Stimulated activated CD8-positive, alpha-beta memory T cell treated with anti-CD3 and anti-CD28 coated beads, Interleukin-7, amount 100 ng/mL, for 24 hours (primary cell): ENCODE results near the gene RGS19.

Experiments
- DNase-seq: peaks from one replicate; pipeline ENCODE4 v3.0.0-alpha.2; 2020; ENCODE audit warnings: low read depth

Gene RGS19

GRCh38 chr20:64063389-64064144 is 15.8 kb downstream of the RGS19 start:
- no peak for DNase-seq

GRCh38 chr20:64062596-64063388 is 16.5 kb downstream of the RGS19 start, which contains the start of gene TCEA2:
TCEA2 (plus strand) TSS chr20:64063198; CDS start chr20:64063313, 115 bp downstream.
- DNase-seq, result peak; percentile 90

DNA sequence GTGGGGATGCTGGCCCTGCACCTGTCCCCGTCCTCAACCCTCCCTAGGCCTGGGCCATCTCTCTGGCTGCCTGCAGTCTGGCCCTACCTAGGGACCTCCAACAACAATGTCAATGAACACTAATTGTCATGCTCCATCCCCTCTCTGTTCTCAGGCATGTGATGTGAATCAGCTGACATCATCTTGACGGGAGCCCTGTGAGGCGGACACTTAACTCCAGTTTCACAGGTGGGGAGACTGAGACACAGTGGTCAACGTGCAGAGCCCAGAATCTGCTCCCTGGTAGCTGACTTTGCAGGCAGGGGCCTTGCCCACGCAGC is 17.1 kb downstream of the RGS19 start:
- DNase-seq, result no peak

GRCh38 chr20:64058536-64058935 is 20.8 kb downstream of the RGS19 start:
- no peak for DNase-seq

DNA sequence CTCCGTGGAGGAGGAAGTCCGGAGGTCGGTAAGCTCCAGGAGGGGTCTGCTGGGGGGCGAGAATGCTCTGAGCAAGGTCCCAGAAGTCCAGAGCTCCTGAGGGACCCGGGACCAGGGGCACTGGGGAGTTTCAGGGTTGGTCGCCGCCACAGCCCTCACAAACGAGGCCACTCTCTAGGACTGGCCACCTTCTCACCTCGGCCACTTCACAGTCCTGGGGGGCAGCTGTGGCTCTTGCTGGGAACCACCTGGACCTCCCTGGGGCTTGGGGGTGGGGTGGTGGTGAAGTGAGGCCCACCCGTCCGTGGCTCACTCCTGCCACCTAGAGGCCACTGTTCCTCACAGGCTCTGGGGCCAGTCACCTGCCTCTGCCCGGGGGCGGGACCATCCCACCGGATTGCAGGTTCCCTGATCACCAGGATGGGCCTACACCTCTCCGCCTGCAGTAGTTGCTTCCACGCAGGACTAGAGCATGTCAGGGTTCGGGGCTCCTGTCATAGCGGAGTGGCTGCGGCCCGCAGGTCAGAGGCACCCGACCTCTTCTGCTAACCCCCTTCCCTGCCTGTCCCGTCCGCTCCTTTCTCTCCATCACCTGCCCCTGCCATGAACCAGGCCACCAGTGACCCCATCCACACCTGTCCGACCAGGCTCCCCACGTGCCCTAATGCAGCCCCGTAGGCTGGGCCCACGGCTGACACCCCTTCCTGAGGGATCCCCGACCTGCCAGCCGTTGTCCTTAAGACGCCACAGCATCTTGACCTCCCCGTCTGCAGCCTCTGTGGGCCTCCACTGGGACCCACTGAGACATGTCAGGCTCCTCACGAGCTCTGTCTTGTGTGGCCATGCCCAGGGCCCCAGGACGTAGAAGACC is 21.5 kb downstream of the RGS19 start:
- DNase-seq, result peak; percentile 78

GRCh38 chr20:64056889-64057627 is 22.3 kb downstream of the RGS19 start:
- no peak for DNase-seq

GRCh38 chr20:64056639-64056888 is 22.8 kb downstream of the RGS19 start:
- no peak for DNase-seq

GRCh38 chr20:64055893-64056638 is 23.3 kb downstream of the RGS19 start:
- no peak for DNase-seq

GRCh38 chr20:64055396-64055892 is 23.9 kb downstream of the RGS19 start:
- DNase-seq, result no peak

GRCh38 chr20:64053841-64054661 is 25.3 kb downstream of the RGS19 start:
- no peak for DNase-seq

GRCh38 chr20:64052987-64053840 is 26.1 kb downstream of the RGS19 start:
- DNase-seq, result no peak

DNA sequence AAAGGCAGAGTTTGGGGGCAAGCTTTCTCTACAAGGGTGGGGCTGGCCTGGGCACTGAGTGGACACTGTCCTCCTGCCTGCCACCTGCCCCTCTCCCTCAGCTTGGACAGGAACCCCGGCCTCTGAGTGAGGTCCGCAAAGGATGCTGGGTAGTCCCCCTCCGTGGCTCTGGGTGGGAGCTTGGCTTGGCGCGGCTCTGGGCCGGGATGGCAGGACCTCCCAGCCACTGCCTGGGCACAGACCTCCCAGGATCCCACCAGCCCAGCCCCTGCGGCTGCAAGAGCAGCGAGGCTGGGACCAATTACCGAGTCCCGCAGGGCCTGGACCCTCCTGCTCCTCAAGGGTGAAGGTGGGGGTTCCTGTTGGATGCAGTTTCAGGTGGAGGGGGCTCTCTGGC is 27.0 kb downstream of the RGS19 start:
- DNase-seq, result no peak

GRCh38 chr20:64051561-64052325 is 27.6 kb downstream of the RGS19 start:
- DNase-seq, result no peak

DNA sequence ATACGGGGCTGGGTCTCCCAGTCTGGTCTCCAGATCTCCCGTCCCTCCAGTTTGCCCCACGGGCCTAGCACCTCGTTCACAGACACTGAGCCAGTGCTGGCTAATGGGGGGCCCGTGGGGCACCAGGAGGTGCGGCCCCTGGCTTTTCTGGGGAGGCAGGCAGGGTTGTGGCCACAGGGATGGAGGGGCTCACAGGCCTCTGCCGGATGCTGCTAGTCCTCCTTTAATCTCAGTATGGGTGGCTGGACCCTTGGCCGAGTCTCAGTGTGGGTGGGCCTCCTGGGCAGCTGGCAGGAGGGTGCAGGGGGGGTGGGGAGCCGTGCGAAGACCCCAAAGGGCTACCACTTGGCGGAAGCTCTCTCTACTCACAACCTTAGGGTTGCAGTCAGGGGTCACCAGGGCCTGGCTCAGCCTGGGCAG is 28.3 kb downstream of the RGS19 start:
- no peak for DNase-seq

DNA sequence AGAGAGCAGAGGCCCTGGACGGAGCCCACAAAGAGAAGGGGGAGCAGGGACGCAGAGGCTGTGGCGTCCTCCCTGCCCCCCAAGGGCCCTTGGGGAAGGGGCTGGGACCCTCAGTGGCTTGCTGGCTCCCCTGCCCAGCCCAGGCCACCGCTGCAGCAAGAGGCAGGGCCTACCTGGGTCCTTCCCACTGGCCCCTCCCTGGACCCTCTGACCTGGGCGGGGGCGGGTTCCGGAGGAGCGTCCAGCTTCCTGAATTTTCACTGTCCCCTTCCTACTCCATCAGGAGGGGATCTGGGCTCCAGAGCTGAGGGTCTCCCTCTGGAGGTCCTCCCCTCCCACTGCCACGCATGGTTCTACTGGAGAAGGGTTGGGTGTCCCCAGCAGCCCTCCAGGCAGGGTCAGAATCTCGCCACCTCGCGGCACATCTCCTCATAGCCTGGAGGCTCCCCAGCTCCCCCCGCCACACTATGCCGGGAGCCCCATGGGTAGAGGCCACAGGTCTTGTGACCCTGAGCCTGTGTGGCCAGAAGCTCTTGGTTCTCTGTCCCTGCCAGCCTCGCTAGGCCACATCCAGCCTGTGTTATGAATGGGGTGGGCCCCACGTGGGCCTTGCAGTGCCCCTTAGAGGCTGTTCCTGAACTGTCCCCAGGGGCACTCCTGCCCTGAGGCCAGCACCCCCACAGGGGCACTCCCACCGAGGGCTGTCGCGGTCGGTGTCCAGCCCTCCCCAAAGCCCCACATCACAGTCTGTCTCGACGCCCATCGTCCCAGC is 28.9 kb downstream of the RGS19 start:
- no peak for DNase-seq

GRCh38 chr20:64049878-64050260 is 29.4 kb downstream of the RGS19 start:
- DNase-seq, result no peak

GRCh38 chr20:64049060-64049877 is 30.0 kb downstream of the RGS19 start, which contains the start of gene SOX18:
SOX18 (minus strand) TSS chr20:64049639; CDS start chr20:64049516, 123 bp downstream.
- no peak for DNase-seq
